ENCODE results near the gene AURKB.

The AURKB gene

GRCh38 chr17:8235676-8236075, 25.3 kb upstream of the AURKB start:
- no peak for DNase-seq (ENCODE audit: low read depth)
- no peak overlapping the region for H3K4me3 ChIP-seq (ENCODE audit: low read depth, low read length)

GRCh38 chr17:8234361-8235270, 24.2 kb upstream of the AURKB start:
- no peak overlapping the region for H3K4me3 ChIP-seq (ENCODE audit: low read depth, low read length)
- no peak for TF ChIP-seq CTCF (IDR thresholded peaks at IDR 0.05; ENCODE audit: control insufficient read depth, extremely low read depth, insufficient read depth)
- DNase-seq (ENCODE audit: low read depth): no peak

More at GRCh38 chr17:8235676-8236075, 25.3 kb upstream of the AURKB start:
- no peak for TF ChIP-seq CTCF (IDR thresholded peaks at IDR 0.05; ENCODE audit: control insufficient read depth, extremely low read depth, insufficient read depth)

- no peak for DNase-seq (ENCODE audit: low read depth)
- H3K4me3 ChIP-seq (ENCODE audit: low read depth, low read length): no peak overlapping the region
- TF ChIP-seq CTCF (IDR thresholded peaks at IDR 0.05; ENCODE audit: control insufficient read depth, extremely low read depth, insufficient read depth): no peak
Measured at GRCh38 chr17:8231701-8232100, 21.3 kb upstream of the AURKB start.

- DNase-seq (ENCODE audit: low read depth): no peak
- H3K4me3 ChIP-seq (ENCODE audit: low read depth, low read length): peak overlapping the region; percentile 48
- TF ChIP-seq CTCF (IDR thresholded peaks at IDR 0.05; ENCODE audit: control insufficient read depth, extremely low read depth, insufficient read depth): no peak
Measured at GRCh38 chr17:8227238-8227581, 16.8 kb upstream of the AURKB start.

- DNase-seq (ENCODE audit: low read depth): peak; percentile 82
- no peak for TF ChIP-seq CTCF (IDR thresholded peaks at IDR 0.05; ENCODE audit: control insufficient read depth, extremely low read depth, insufficient read depth)
- H3K4me3 ChIP-seq (ENCODE audit: low read depth, low read length): peak overlapping the region; percentile 48
Measured at GRCh38 chr17:8226536-8227237, 16.3 kb upstream of the AURKB start.

- TF ChIP-seq CTCF (IDR thresholded peaks at IDR 0.05; ENCODE audit: control insufficient read depth, extremely low read depth, insufficient read depth): no peak
- peak overlapping the region; percentile 48 for H3K4me3 ChIP-seq (ENCODE audit: low read depth, low read length)
Measured at GRCh38 chr17:8225813-8226535, 15.6 kb upstream of the AURKB start.

More at GRCh38 chr17:8225813-8226535, 15.6 kb upstream of the AURKB start:
- no peak for DNase-seq (ENCODE audit: low read depth)
